ENCODE measurements around the gene SPNS2. TPM values are rescaled to one million over a fixed set of nuclear protein-coding genes. Genes with fewer than 3 reads are reported as not detected.

The SPNS2 gene
- total RNA-seq, 2 donors from 2014 or later = 19.2 to 58.0 TPM

DNA sequence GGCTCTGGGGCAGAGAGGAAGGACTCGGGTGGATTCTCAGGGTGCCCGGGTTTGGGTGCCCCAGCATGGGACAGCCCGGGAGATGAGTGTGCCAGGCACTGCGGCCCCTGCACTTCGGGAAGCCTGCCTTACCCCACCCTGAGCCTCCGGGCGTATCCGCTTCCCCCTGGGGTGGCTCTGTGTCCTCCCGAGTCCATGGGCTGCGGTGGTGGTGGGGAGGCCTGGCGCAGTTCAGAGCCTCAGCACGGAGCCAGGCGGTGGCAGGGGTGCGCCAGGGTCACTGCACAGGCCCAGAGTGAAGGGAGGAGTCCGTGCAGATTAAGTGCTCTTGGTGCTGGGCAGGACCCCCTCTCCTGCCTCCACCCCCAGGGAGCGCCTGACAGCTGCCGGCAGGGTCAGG lies 35.8 kb downstream of the SPNS2 start:
- no peak overlapping the region for H3K4me3 ChIP-seq
- WGBS, 2 donors = 82% methylated on average over 15 of the region's 17 CpGs; no CpG with 5 or more reads in 1 of the 2 donors
- H3K4me1 ChIP-seq = no peaks in the 10 kb centered on the region
- H3K27me3 ChIP-seq = no peaks in the 10 kb centered on the region
- no peak for ATAC-seq
- DNase-seq = no peak
- no peak for TF ChIP-seq POLR2A (IDR thresholded peaks at IDR 0.05)
- TF ChIP-seq, protein P1, sequence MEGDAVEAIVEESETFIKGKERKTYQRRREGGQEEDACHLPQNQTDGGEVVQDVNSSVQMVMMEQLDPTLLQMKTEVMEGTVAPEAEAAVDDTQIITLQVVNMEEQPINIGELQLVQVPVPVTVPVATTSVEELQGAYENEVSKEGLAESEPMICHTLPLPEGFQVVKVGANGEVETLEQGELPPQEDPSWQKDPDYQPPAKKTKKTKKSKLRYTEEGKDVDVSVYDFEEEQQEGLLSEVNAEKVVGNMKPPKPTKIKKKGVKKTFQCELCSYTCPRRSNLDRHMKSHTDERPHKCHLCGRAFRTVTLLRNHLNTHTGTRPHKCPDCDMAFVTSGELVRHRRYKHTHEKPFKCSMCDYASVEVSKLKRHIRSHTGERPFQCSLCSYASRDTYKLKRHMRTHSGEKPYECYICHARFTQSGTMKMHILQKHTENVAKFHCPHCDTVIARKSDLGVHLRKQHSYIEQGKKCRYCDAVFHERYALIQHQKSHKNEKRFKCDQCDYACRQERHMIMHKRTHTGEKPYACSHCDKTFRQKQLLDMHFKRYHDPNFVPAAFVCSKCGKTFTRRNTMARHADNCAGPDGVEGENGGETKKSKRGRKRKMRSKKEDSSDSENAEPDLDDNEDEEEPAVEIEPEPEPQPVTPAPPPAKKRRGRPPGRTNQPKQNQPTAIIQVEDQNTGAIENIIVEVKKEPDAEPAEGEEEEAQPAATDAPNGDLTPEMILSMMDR (IDR thresholded peaks at IDR 0.05) = no peak
- peaks cover 0 to 4% of the 10 kb centered on the region in 2 donors for H3K36me3 ChIP-seq (replicated peaks in 1 of 2; ENCODE audit: insufficient read depth in 1 of 2, low read depth in 2 of 2)
- H3K9me3 ChIP-seq = no peaks in the 10 kb centered on the region
- peak overlapping the region in 2 of 4 donors; percentile 23 to 41 for H3K27ac ChIP-seq
- intact Hi-C loops (cut with DNase I) = no loop called here

DNA sequence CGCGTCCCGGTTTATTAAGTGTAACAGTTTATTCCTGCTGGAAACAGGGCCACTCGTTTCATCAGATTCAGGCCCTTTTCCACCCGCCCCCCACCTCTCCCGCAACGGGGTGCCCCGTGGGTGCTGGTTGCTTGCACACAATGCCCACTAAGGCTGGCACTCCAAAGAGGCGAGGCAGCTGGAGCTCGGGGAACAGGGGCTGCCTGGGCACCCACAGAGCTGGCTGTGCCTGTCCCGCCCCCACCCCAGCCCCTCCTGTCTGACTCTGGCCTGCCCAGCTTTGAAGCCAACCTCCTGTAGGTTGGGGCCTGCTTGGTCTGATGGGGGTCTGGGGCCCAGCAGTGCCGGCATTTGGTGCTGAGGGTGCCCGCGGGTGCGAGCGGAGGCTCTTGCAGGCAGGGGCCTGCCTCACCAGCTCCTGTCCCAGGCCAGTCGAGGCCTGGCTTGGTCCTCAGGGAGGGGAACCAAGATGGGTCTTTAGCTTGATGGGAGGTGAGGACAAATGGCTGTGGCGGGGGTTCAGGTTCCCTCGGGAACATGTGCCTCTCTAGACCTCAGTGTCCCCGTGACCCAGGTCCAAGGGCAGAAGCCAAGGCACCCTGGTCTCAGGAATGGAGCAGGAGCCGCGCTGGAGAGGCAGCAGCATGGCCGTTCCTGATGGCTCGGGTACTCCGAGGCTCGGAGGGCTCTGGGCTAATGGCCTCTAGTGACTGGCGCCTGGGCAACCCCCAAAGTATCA lies 36.4 kb downstream of the SPNS2 start:
- Histone ChIP-seq H3K27ac (peak overlapping the region in 1 of 4 donors; percentile 17), H3K9me3 (no peaks in the 10 kb centered on the region), H3K27me3 (no peaks in the 10 kb centered on the region), H3K4me3 (no peak overlapping the region), H3K36me3 (replicated peaks in 1 of 2; ENCODE audit: insufficient read depth in 1 of 2, low read depth in 2 of 2) (peaks cover 0 to 6% of the 10 kb centered on the region in 2 donors), H3K4me1 (no peaks in the 10 kb centered on the region)
- WGBS, 2 donors = 50 to 79% methylated on average over 4 to 24 of the region's 27 CpGs
- ATAC-seq (no peak), DNase-seq (no peak)
- TF ChIP-seq, protein P1 (IDR thresholded peaks at IDR 0.05) = no peak
- no peak for TF ChIP-seq POLR2A (IDR thresholded peaks at IDR 0.05)
- intact Hi-C loops (cut with DNase I) = no loop called here

DNA sequence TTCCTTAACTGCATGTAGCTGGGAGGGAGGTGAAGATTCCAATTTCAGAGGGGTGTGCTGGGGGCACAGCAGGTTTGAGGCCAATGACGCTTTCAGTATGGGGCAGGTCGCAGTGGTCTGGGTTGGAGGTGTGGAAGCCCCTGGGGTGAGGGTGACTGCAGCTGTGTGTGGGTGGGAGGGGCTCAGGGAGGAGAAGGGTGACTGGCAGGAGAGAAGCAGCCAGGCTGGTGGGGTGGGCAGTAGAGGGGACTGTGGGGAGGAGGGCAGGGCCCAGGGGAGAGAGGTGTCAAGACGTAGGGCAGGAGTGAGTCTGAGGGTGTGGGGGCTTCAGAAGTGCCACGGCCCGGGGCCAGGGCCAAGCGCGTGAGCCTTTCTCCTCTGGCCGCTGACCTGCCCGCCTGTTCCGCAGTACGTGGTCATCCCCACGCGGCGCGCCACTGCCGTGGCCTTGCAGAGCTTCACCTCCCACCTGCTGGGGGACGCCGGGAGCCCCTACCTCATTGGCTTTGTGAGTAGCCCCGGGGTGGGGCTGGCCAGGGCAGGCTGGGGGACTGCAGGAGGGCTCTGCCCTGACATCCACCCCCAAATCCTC lies 37.1 kb downstream of the SPNS2 start:
- peak overlapping the region in 1 of 4 donors; percentile 17 for H3K27ac ChIP-seq
- DNase-seq (peak in 1 of 4 donors; percentile 19), ATAC-seq (no peak)
- no peaks in the 10 kb centered on the region for H3K27me3 ChIP-seq
- intact Hi-C loops (cut with DNase I) = no loop called here
- H3K9me3 ChIP-seq = no peaks in the 10 kb centered on the region
- H3K36me3 ChIP-seq (replicated peaks in 1 of 2; ENCODE audit: insufficient read depth in 1 of 2, low read depth in 2 of 2) = peaks cover 0 to 6% of the 10 kb centered on the region in 2 donors
- WGBS, 2 donors = 81 to 87% methylated on average over 11 to 19 of the region's 19 CpGs
- H3K4me3 ChIP-seq = no peak overlapping the region
- no peaks in the 10 kb centered on the region for H3K4me1 ChIP-seq
- TF ChIP-seq, protein P1 (IDR thresholded peaks at IDR 0.05) = no peak
- TF ChIP-seq POLR2A (IDR thresholded peaks at IDR 0.05) = no peak

DNA sequence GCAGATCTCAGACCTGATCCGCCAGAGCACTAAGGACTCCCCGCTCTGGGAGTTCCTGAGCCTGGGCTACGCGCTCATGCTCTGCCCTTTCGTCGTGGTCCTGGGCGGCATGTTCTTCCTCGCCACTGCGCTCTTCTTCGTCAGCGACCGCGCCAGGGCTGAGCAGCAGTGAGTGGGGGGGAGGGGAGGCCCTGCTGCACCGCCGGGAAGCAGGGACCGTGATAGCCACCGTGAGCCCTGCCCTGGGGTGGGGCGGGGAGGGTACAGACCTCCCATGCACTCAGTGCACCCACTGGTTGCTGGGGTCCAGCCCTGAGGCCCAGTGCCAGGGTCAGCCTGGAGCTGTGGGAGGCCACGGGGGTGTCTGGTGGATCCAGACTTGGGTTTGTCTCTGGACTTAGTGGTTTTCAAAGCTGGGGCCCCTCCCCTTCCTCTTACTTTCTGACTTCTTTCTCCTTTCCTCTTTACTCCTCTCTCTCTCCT lies 37.6 kb downstream of the SPNS2 start:
- intact Hi-C loops (cut with DNase I) = no loop called here

More for the DNA sequence above, 37.6 kb downstream of the SPNS2 start:
- DNase-seq = peak in 1 of 4 donors; percentile 14
- TF ChIP-seq, protein P1 (IDR thresholded peaks at IDR 0.05) = no peak
- TF ChIP-seq POLR2A (IDR thresholded peaks at IDR 0.05) = no peak
- Histone ChIP-seq H3K4me1 (no peaks in the 10 kb centered on the region), H3K27me3 (no peaks in the 10 kb centered on the region), H3K4me3 (no peak overlapping the region), H3K9me3 (no peaks in the 10 kb centered on the region), H3K27ac (peak overlapping the region in 1 of 4 donors; percentile 25), H3K36me3 (replicated peaks in 1 of 2; ENCODE audit: insufficient read depth in 1 of 2, low read depth in 2 of 2) (peaks cover 0 to 6% of the 10 kb centered on the region in 2 donors)
- 57% methylated on average over 18 of the region's 19 CpGs; no CpG with 5 or more reads in 1 of the 2 donors for WGBS, 2 donors
- no peak for ATAC-seq

Measured in body of pancreas (tissue), 4 donors.